Hepatocyte (in vitro differentiated cells): ENCODE data around the gene IL13. TPM values are rescaled to one million over a fixed set of nuclear protein-coding genes. Genes with fewer than 3 reads are reported as not detected.
"Not testable (repeated sequence)": the region's sequence is repeated elsewhere in the genome, so short reads cannot be mapped to it uniquely, and the experiment has no call there.

Experiments used
- DNase-seq: peaks from one replicate; pipeline ENCODE4 v3.0.0-alpha.2; 2016; ENCODE audit warnings: low spot score
- H2AFZ ChIP-seq: fragments of 200-600 bp; sonication (generic); 2 replicates; pipeline ENCODE4 v1.6.0; 2016; ENCODE audit warnings: antibody characterized with exemption, mild to moderate bottlenecking
- H3K27ac ChIP-seq: fragments of 200-600 bp; sonication (generic); 2 replicates; pipeline ENCODE4 v1.5.1; 2016; ENCODE audit warnings: mild to moderate bottlenecking
- H3K27me3 ChIP-seq: fragments of 200-600 bp; sonication (generic); 2 replicates; pipeline ENCODE4 v1.6.1; 2016
- H3K36me3 ChIP-seq: fragments of 200-600 bp; sonication (generic); replicated peaks from 2 replicates; pipeline ENCODE4 v1.5.1; 2016; ENCODE audit warnings: low read depth; ENCODE audit not compliant: insufficient read depth
- H3K4me1 ChIP-seq: fragments of 200-600 bp; sonication (generic); 2 replicates; pipeline ENCODE4 v1.5.1; 2016; ENCODE audit warnings: mild to moderate bottlenecking, moderate library complexity; ENCODE audit not compliant: insufficient read depth
- H3K4me2 ChIP-seq: fragments of 200-600 bp; sonication (generic); 2 replicates; pipeline ENCODE4 v1.6.0; 2016
- H3K4me3 ChIP-seq: fragments of 200-600 bp; sonication (generic); 2 replicates; pipeline ENCODE4 v1.5.1; 2016; ENCODE audit warnings: mild to moderate bottlenecking
- H3K79me2 ChIP-seq: fragments of 200-600 bp; sonication (generic); 2 replicates; pipeline ENCODE4 v1.6.0; 2017; ENCODE audit warnings: mild to moderate bottlenecking
- H3K9me2 ChIP-seq: fragments of 200-600 bp; sonication (generic); replicated peaks from 2 replicates; pipeline ENCODE4 v1.6.0; 2017; ENCODE audit warnings: mild to moderate bottlenecking; ENCODE audit not compliant: insufficient read depth
- H3K9me3 ChIP-seq: fragments of 200-600 bp; sonication (generic); 2 replicates; pipeline ENCODE4 v1.5.1; 2016; ENCODE audit warnings: low read depth, mild to moderate bottlenecking
- H4K20me1 ChIP-seq: fragments of 200-600 bp; sonication (generic); 2 replicates; pipeline ENCODE4 v1.6.0; 2016; ENCODE audit warnings: mild to moderate bottlenecking; ENCODE audit not compliant: insufficient read depth, poor library complexity, severe bottlenecking
- EZH2 ChIP-seq: fragments of 200-600 bp; sonication (generic); IDR thresholded peaks from 2 replicates; pipeline ENCODE4 v1.6.1; 2016; ENCODE audit warnings: antibody characterized with exemption, mild to moderate bottlenecking, borderline replicate concordance
- EZH2phosphoT487 ChIP-seq: fragments of 200-600 bp; sonication (generic); IDR thresholded peaks from one replicate; pipeline ENCODE4 v1.6.1; 2018; ENCODE audit warnings: antibody characterized with exemption, mild to moderate bottlenecking, low read depth, moderate library complexity; ENCODE audit not compliant: unreplicated experiment, severe bottlenecking
- WGBS: methylation state at CpG from one replicate; pipeline ENCODE4 v1.1.6; 2016; ENCODE audit warnings: low lambda C conversion rate; ENCODE audit errors: missing lambda C conversion rate; 5-methylcytosine and 5-hydroxymethylcytosine counted together
- polyA plus RNA-seq: library from polyadenylated mRNA; unstranded; fragments of >200 nt; fragmentation: Nextera tagmentation; extraction: Ambion mirVana; gene quantifications from 2 replicates; pipeline ENCODE4 v1.2.1, GENCODE V29; 2016
- total RNA-seq: library from RNA; depleted of rRNA; stranded (reverse); fragments of >200 nt; gene quantifications from 2 replicates; pipeline ENCODE4 v1.2.3, GENCODE V29; 2014
- TF ChIP-seq, protein P1 (sequence below): fragments of 200-600 bp; sonication (generic); IDR thresholded peaks from 2 replicates; pipeline ENCODE4 v1.5.1; 2016; ENCODE audit warnings: antibody characterized with exemption, mild to moderate bottlenecking; ENCODE audit not compliant: poor library complexity

The IL13 gene
- total and polyA plus RNA-seq, 2 experiments from 2014 or later, result not detected

DNA sequence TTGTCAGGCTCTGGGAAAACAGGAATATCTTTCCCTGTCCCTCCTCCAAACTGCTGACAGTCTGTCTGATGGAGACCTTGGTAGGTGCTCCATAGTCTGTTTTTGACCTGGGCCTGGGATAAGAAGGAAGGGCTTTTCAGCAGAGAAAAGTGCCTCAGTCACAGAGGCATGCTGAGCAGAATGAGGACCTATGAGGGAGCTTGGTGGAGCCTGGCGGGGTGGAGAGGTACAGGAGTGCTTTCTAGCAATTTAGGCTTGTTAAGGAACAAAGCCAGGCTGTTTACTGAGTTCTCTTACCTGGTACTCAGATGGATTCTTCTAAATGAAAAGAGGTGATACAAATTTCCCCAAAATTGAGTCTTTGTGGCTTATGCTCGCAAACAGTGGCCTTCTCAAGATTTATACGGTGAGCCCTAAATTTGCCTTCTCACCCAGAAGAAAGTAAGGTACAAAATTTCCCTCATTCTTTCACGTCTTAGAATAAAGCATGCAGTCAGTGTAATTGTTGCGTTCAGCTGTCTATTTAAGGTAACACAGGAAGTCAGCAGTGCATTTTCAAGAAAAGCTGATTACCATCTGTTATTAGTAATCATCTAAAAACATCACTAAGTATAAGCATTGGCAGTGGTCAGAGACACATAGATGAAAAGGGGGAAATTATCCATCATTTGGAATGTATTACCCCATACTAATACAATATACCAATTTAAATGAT, 28.6 kb upstream of the IL13 start:
- H3K27me3 ChIP-seq, result no peaks in the 10 kb centered on the region
- TF ChIP-seq EZH2phosphoT487 (no peak), EZH2 (no peak)
- TF ChIP-seq, protein P1, sequence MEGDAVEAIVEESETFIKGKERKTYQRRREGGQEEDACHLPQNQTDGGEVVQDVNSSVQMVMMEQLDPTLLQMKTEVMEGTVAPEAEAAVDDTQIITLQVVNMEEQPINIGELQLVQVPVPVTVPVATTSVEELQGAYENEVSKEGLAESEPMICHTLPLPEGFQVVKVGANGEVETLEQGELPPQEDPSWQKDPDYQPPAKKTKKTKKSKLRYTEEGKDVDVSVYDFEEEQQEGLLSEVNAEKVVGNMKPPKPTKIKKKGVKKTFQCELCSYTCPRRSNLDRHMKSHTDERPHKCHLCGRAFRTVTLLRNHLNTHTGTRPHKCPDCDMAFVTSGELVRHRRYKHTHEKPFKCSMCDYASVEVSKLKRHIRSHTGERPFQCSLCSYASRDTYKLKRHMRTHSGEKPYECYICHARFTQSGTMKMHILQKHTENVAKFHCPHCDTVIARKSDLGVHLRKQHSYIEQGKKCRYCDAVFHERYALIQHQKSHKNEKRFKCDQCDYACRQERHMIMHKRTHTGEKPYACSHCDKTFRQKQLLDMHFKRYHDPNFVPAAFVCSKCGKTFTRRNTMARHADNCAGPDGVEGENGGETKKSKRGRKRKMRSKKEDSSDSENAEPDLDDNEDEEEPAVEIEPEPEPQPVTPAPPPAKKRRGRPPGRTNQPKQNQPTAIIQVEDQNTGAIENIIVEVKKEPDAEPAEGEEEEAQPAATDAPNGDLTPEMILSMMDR, result no peak
- H3K36me3 ChIP-seq, result no peaks in the 10 kb centered on the region
- H3K9me3 ChIP-seq, result no peaks in the 10 kb centered on the region
- no peak overlapping the region for H3K27ac ChIP-seq
- no peak overlapping the region for H3K4me2 ChIP-seq
- no peaks in the 10 kb centered on the region for H3K4me1 ChIP-seq
- H3K4me3 ChIP-seq, result no peak overlapping the region
- H4K20me1 ChIP-seq, result no peaks in the 10 kb centered on the region
- 95% methylated on average over 5 of the region's 5 CpGs for whole genome bisulfite sequencing
- H3K79me2 ChIP-seq, result no peaks in the 10 kb centered on the region
- H2AFZ ChIP-seq, result no peak overlapping the region
- no peak for DNase-seq
- no peaks in the 10 kb centered on the region for H3K9me2 ChIP-seq

DNA sequence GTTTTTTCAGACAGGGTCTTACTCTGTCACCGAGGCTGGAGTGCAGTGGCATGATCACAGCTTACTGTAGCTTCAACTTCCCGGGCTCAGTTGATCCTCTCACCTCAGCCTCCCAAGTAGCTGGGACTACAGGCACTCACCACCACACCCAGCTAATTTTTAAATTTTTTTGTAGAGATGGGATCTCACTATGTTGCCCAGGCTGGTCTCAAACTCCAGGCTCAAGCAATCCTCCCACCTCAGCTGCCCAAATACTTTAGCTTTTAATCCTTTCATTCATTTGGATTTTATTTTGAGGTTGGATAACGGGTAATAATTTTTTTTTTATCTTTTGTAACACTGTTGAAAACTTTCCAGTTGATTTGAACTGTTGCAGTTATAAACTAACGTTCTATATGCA, 24.4 kb upstream of the IL13 start:
- not testable (repeated sequence) for H3K79me2 ChIP-seq, H3K4me2 ChIP-seq, H3K36me3 ChIP-seq, H4K20me1 ChIP-seq, H3K4me1 ChIP-seq, H3K9me2 ChIP-seq, H2AFZ ChIP-seq, H3K27ac ChIP-seq, DNase-seq, H3K9me3 ChIP-seq, H3K4me3 ChIP-seq, H3K27me3 ChIP-seq
- WGBS, result 96% methylated on average over 4 of the region's 4 CpGs

DNA sequence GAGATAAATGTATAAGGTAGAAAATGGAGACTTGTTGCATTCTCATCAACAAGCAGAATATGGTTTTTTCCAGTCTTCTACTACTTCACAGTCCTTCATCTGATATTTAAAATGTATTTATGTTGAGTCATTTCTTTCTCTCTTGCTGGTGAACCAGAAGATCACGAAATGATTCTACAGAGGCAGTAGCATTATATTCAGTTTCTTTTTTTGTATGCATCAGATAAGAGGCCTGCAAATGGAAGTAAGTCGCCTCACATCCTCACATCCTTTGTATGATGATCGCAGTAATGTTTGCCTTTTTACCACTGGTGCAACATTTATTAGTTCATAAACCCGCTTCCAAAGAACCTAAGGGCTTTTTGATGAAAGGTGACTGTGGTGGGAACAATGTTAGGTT, 22.1 kb upstream of the IL13 start:
- TF ChIP-seq EZH2 (no peak), EZH2phosphoT487 (no peak)
- TF ChIP-seq, protein P1, result no peak

DNA sequence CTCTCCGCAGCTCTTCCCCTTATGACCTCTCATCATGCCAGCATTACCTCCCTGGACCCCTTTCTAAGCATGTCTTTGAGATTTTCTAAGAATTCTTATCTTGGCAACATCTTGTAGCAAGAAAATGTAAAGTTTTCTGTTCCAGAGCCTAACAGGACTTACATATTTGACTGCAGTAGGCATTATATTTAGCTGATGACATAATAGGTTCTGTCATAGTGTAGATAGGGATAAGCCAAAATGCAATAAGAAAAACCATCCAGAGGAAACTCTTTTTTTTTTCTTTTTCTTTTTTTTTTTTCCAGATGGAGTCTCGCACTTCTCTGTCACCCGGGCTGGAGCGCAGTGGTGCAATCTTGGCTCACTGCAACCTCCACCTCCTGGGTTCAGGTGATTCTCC, 20.7 kb upstream of the IL13 start:
- no peak for DNase-seq
- TF ChIP-seq, protein P1, result no peak
- no peak for TF ChIP-seq EZH2
- no peak for TF ChIP-seq EZH2phosphoT487
- H3K27ac ChIP-seq, result no peak overlapping the region
- H3K27me3 ChIP-seq, result no peaks in the 10 kb centered on the region
- no peaks in the 10 kb centered on the region for H4K20me1 ChIP-seq
- H3K4me3 ChIP-seq, result no peak overlapping the region
- H3K4me2 ChIP-seq, result no peak overlapping the region
- no peaks in the 10 kb centered on the region for H3K9me2 ChIP-seq
- H3K36me3 ChIP-seq, result no peaks in the 10 kb centered on the region
- H2AFZ ChIP-seq, result no peak overlapping the region
- no peaks in the 10 kb centered on the region for H3K4me1 ChIP-seq
- WGBS, result 97% methylated on average over 4 of the region's 4 CpGs
- no peaks in the 10 kb centered on the region for H3K9me3 ChIP-seq
- no peaks in the 10 kb centered on the region for H3K79me2 ChIP-seq

More for the DNA sequence above, 22.1 kb upstream of the IL13 start:
- Histone ChIP-seq H3K27me3 (no peaks in the 10 kb centered on the region), H3K36me3 (no peaks in the 10 kb centered on the region), H3K79me2 (no peaks in the 10 kb centered on the region), H3K4me2 (no peak overlapping the region), H3K4me1 (no peaks in the 10 kb centered on the region), H3K4me3 (no peak overlapping the region), H4K20me1 (no peaks in the 10 kb centered on the region), H3K9me2 (no peaks in the 10 kb centered on the region), H3K9me3 (no peaks in the 10 kb centered on the region), H2AFZ (no peak overlapping the region), H3K27ac (no peak overlapping the region)
- 79% methylated on average over 4 of the region's 4 CpGs for WGBS
- DNase-seq, result no peak
